Thyroid gland (tissue), 4 donors: ENCODE measurements around the gene BRINP1.

Experiments
- CTCF ChIP-seq, 6 experiments: fragments of 200-600 bp in 3 of 6; fragments of 450-650 bp in 3 of 6; sonication (generic) in 3 of 6; IDR thresholded peaks; one replicate each; pipeline ENCODE4 v1.5.1; 2016 to 2019; ENCODE audit warnings: antibody characterized with exemption in 6 of 6, mild to moderate bottlenecking in 2 of 6, inconsistent platforms in 1 of 6, moderate library complexity in 1 of 6
- POLR2A ChIP-seq, 2 donors: fragments of 450-650 bp; IDR thresholded peaks; one replicate each; pipeline ENCODE4 v1.6.1; 2017; ENCODE audit warnings: antibody characterized with exemption in 2 of 2, mild to moderate bottlenecking in 2 of 2, moderate library complexity in 1 of 2

- no peak for TF ChIP-seq CTCF (IDR thresholded peaks at IDR 0.05)
- no peak for TF ChIP-seq POLR2A (IDR thresholded peaks at IDR 0.05)
Observed at GRCh38 chr9:119184265-119184936, 184.8 kb downstream of the BRINP1 start.
